Endothelial cell of umbilical vein (primary cell): ENCODE data around the gene DPM2. TPM values are rescaled to one million over a fixed set of nuclear protein-coding genes. Genes with fewer than 3 reads are reported as not detected.
A peak's percentile ranks its signal among the peaks of the same experiment; 100 is the strongest.

Experiments
- BruUV-seq: library from RNA; stranded (reverse); fragments of 400-500 nt; replicated peaks from 2 replicates; lab custom pipeline; 2021; lab: Mats Ljungman, UMichigan
- CTCF ChIA-PET: fragments of 300-600, 350-600 bp; sonication (Branson Sonifier 250); formaldehyde crosslinking; loops from one replicate; lab custom pipeline; 2021; ENCODE audit warnings: antibody characterized with exemption, inconsistent platforms; lab: Charles Lee
- POLR2A ChIA-PET: fragments of 300-600, 350-600 bp; sonication (Branson Sonifier 250); formaldehyde crosslinking; loops from one replicate; lab custom pipeline; 2021; ENCODE audit warnings: antibody characterized with exemption, inconsistent platforms; lab: Charles Lee
- DNase-seq: peaks from one replicate; pipeline ENCODE4 v3.0.0-alpha.2; 2011; ENCODE audit warnings: low read depth, low spot score
- FAIRE-seq: peaks from 2 replicates; lab custom pipeline; 2011; peaks lifted over from hg19 to GRCh38; lab: Jason Lieb, UNC
- H2AFZ ChIP-seq: 2 replicates; pipeline ENCODE4 v1.6.0; 2012; ENCODE audit warnings: low read depth, low read length, control low read depth, inconsistent platforms
- H3K27ac ChIP-seq: 2 replicates; pipeline ENCODE4 v1.5.1; 2011; ENCODE audit warnings: low read depth, mild to moderate bottlenecking, control low read depth, low read length, moderate library complexity; ENCODE audit not compliant: insufficient read depth
- H3K27me3 ChIP-seq, 2 experiments: 2 replicates each; pipeline versions ENCODE4 v1.6.0 to v1.6.1; 2011; ENCODE audit warnings: low read length in 2 of 2, mixed read lengths in 1 of 2; ENCODE audit not compliant: control insufficient read depth in 2 of 2, insufficient read depth in 2 of 2
- H3K36me3 ChIP-seq, 2 experiments: 2 replicates in 1 of 2; 3 replicates in 1 of 2; pipeline ENCODE4 v1.5.1; 2011; ENCODE audit warnings: low read length in 2 of 2, mild to moderate bottlenecking in 1 of 2, moderate library complexity in 1 of 2; ENCODE audit not compliant: control insufficient read depth in 2 of 2, insufficient read depth in 2 of 2; ENCODE audit errors: extremely low read depth in 1 of 2
- H3K4me1 ChIP-seq: 3 replicates; pipeline ENCODE4 v1.5.1; 2011; ENCODE audit warnings: mild to moderate bottlenecking, low read length; ENCODE audit not compliant: control insufficient read depth, insufficient read depth; ENCODE audit errors: extremely low read depth
- H3K4me2 ChIP-seq: 2 replicates; pipeline ENCODE4 v1.6.1; 2011; ENCODE audit warnings: low read length, control low read depth, mixed read lengths; ENCODE audit not compliant: insufficient read depth
- H3K4me3 ChIP-seq, 3 experiments: fragments of 200-600 bp in 1 of 3; sonication (generic), shearing (Covaris generic) in 1 of 3; replicated peaks in 1 of 3; 2 replicates each; pipeline ENCODE4 v1.5.1; 2011 to 2016; ENCODE audit warnings: control low read depth in 3 of 3, low read length in 3 of 3, mild to moderate bottlenecking in 2 of 3, inconsistent platforms in 1 of 3, low read depth in 1 of 3, moderate library complexity in 1 of 3; ENCODE audit not compliant: insufficient read depth in 1 of 3
- H3K79me2 ChIP-seq: 2 replicates; pipeline ENCODE4 v1.6.0; 2012; ENCODE audit warnings: low read length, inconsistent platforms; ENCODE audit not compliant: control insufficient read depth, insufficient read depth
- H3K9ac ChIP-seq: replicated peaks from 2 replicates; pipeline ENCODE3; 2011; ENCODE audit warnings: low read length, control low read depth; ENCODE audit not compliant: insufficient read depth; ENCODE audit errors: extremely low read depth
- H3K9me1 ChIP-seq: replicated peaks from 3 replicates; pipeline ENCODE4 v1.6.0; 2011; ENCODE audit warnings: mild to moderate bottlenecking, low read length; ENCODE audit not compliant: control insufficient read depth, insufficient read depth; ENCODE audit errors: extremely low read depth
- H3K9me3 ChIP-seq: replicated peaks from 2 replicates; pipeline ENCODE4 v1.5.1; 2012; ENCODE audit warnings: low read length, inconsistent platforms; ENCODE audit not compliant: control insufficient read depth, insufficient read depth
- H4K20me1 ChIP-seq: replicated peaks from 2 replicates; pipeline ENCODE3; 2011; ENCODE audit warnings: mild to moderate bottlenecking, low read length; ENCODE audit not compliant: control insufficient read depth, insufficient read depth; ENCODE audit errors: extremely low read depth
- EZH2 ChIP-seq: IDR thresholded peaks from 2 replicates; pipeline ENCODE4 v1.6.1; 2012; ENCODE audit warnings: borderline replicate concordance, low read depth, mild to moderate bottlenecking, moderate library complexity, low read length, inconsistent platforms; ENCODE audit not compliant: severe bottlenecking
- FOS ChIP-seq: IDR thresholded peaks from 2 replicates; pipeline ENCODE4 v1.6.1; 2011; ENCODE audit warnings: mild to moderate bottlenecking, low read length, moderate library complexity, borderline replicate concordance; ENCODE audit not compliant: insufficient read depth
- GATA2 ChIP-seq: IDR thresholded peaks from 2 replicates; pipeline ENCODE4 v1.7.0; 2011; ENCODE audit warnings: low read depth, mild to moderate bottlenecking, moderate library complexity, mixed read lengths, low read length; ENCODE audit not compliant: insufficient read length, insufficient read depth
- JUN ChIP-seq: IDR thresholded peaks from 2 replicates; pipeline ENCODE4 v1.6.1; 2011; ENCODE audit warnings: borderline replicate concordance, low read depth; ENCODE audit not compliant: insufficient read length, insufficient read depth
- MYC ChIP-seq: IDR thresholded peaks from one replicate; pipeline ENCODE4 v1.6.1; 2011; ENCODE audit warnings: mild to moderate bottlenecking, low read depth, low read length
- POLR2A ChIP-seq: IDR thresholded peaks from 2 replicates; pipeline ENCODE4 v1.6.1; 2012; ENCODE audit warnings: low read depth, mild to moderate bottlenecking, control low read depth, low read length
- POLR2AphosphoS5 ChIP-seq: IDR thresholded peaks from 2 replicates; pipeline ENCODE4 v1.6.1; 2012; ENCODE audit warnings: low read depth, mild to moderate bottlenecking, control low read depth, low read length, moderate library complexity; ENCODE audit not compliant: insufficient read depth
- dilution Hi-C: fragments of 300-500 bp; cut with MboI; formaldehyde crosslinking; loops from one replicate; pipeline ENCODE4 v1.15.0; 2019; ENCODE audit warnings: low sequenced_read_pairs; ENCODE audit not compliant: extremely low pct_ligation_motif_present
- intact Hi-C: fragments of 100-400 bp; cut with micrococcal nuclease; formaldehyde crosslinking; loops from one replicate; pipeline ENCODE4 v1.10.0; 2022
- polyA plus RNA-seq, 4 experiments: library from polyadenylated mRNA; depleted of rRNA in 3 of 4; stranded (reverse) in 3 of 4; unstranded in 1 of 4; fragments of >200 nt; gene quantifications; 2 replicates each; pipeline versions ENCODE4 v1.2.1 to v1.2.3, GENCODE V29; 2011 to 2012; ENCODE audit warnings: missing spikeins in 1 of 4
- total RNA-seq: library from RNA; stranded (reverse); gene quantifications from 2 replicates; pipeline ENCODE4 v1.2.3, GENCODE V29; 2021
- TF ChIP-seq, protein P1 (sequence below), 2 donors: IDR thresholded peaks; 1 replicate in 1 of 2; 2 replicates in 1 of 2; pipeline ENCODE4 v1.5.1; 2011; ENCODE audit warnings: low read length in 2 of 2, mild to moderate bottlenecking in 2 of 2, moderate library complexity in 2 of 2, control low read depth in 1 of 2, inconsistent platforms in 1 of 2, low read depth in 1 of 2; ENCODE audit not compliant: insufficient read depth in 1 of 2; ENCODE audit errors: extremely low read depth in 1 of 2
- TF ChIP-seq, protein P2 (sequence below): IDR thresholded peaks from 2 replicates; pipeline ENCODE4 v1.6.1; 2011; ENCODE audit not compliant: insufficient read depth, insufficient read length

Gene DPM2
- total and polyA plus RNA-seq, 2 donors (not counting 3 experiments of a cell fraction or from before 2014, with no cell fraction given) = 47.9 to 63.9 TPM

DNA sequence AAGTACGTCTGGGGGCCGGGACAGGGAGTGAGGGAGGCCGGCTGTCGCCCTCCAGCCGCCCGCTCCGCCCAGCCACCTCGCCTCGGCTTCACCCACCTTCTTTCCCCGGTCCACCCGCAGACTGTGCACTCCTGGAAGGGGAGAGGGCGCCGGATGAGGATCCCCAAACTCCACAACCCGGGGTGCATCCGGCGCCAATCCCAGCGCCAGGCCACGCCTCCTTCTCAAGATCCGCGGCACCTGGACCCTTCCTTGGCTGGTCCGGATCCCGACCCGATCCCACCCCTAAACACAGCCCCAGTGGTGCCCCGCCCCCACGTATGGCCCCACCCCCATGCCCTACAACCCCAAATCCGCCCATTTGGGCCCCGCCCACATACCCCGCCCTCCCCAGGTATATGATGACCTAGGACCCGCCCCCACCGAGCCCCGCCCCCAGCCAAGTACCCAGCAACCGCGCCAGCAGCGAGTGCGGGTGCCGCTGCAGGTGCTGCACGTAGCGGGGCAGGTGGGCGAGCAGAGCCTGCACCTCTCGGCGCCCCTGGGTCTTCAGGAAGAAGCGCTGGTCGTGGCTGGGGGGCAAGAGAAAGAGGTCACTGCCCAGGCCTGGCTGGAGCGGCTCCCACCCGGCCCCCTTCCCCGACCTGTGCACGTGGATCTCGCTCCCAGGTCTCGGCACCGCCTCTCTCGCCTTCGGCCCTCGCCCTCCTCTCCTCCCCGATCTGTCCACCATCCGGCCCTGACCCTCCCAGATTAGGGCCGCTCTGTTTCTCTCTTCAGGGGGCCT, 10.3 kb downstream of the DPM2 start:
- ChIA-PET POLR2A (no interaction called here), CTCF (interaction anchor here (0.6 to 1.2 kb wide), 2 partner anchors 16 to 39 kb away, joined by 3 read pairs; no protein-coding TSS in a partner anchor)
- H3K36me3 ChIP-seq = no peaks in the 10 kb centered on the region
- no peak for TF ChIP-seq POLR2AphosphoS5
- TF ChIP-seq MYC = no peak
- no peak for TF ChIP-seq POLR2A
- TF ChIP-seq EZH2 = peak; percentile 64
- peaks cover 3 to 6% of the 10 kb centered on the region in 2 experiments for H3K27me3 ChIP-seq
- intact Hi-C loops = no loop called here
- BruUV-seq = no TSS peak
- no peak overlapping the region for H3K4me3 ChIP-seq
- dilution Hi-C loops = no loop called here
- peaks cover 17% of the 10 kb centered on the region for H3K4me1 ChIP-seq
- H3K27ac ChIP-seq = no peak overlapping the region
- no peaks in the 10 kb centered on the region for H3K9me1 ChIP-seq
- no peak for DNase-seq
- no peaks in the 10 kb centered on the region for H3K9me3 ChIP-seq
- H3K9ac ChIP-seq = no peak overlapping the region
- H3K79me2 ChIP-seq = no peaks in the 10 kb centered on the region
- no peak for FAIRE-seq
- H2AFZ ChIP-seq = peak overlapping the region; percentile 52
- peak overlapping the region; percentile 10 for H3K4me2 ChIP-seq
- H4K20me1 ChIP-seq = no peaks in the 10 kb centered on the region

DNA sequence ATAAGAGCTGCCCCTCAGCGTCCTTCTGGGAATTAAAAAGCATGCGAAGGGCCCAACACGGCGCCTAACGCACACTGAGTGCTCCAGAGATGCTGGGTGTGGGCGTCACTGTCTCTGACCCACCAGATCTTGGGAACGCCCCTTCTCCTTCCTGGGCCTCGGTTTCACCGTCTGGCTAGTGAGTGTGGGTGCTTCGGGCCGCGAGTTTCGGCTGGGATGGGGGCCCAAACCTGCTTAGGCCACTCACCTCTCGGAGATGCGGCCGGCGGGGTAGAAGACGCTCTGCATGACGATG, 10.8 kb downstream of the DPM2 start:
- CTCF ChIA-PET = interaction anchor here (0.9 to 1.2 kb wide), 2 partner anchors 14 to 17 kb away, joined by 3 read pairs; no protein-coding TSS in a partner anchor
- Histone ChIP-seq H4K20me1 (no peaks in the 10 kb centered on the region), H3K4me1 (peaks cover 18% of the 10 kb centered on the region), H3K36me3 (no peaks in the 10 kb centered on the region), H3K79me2 (no peaks in the 10 kb centered on the region), H3K27ac (no peak overlapping the region), H3K27me3 (peaks cover 3 to 6% of the 10 kb centered on the region in 2 experiments), H3K9me1 (no peaks in the 10 kb centered on the region), H3K4me2 (peak overlapping the region; percentile 10), H3K9me3 (no peaks in the 10 kb centered on the region), H2AFZ (peak overlapping the region; percentile 52), H3K9ac (no peak overlapping the region), H3K4me3 (no peak overlapping the region)
- intact Hi-C loops (no loop called here), dilution Hi-C loops (no loop called here)
- no TSS peak for BruUV-seq
- no peak for DNase-seq
- no peak for FAIRE-seq
- TF ChIP-seq, protein P1, sequence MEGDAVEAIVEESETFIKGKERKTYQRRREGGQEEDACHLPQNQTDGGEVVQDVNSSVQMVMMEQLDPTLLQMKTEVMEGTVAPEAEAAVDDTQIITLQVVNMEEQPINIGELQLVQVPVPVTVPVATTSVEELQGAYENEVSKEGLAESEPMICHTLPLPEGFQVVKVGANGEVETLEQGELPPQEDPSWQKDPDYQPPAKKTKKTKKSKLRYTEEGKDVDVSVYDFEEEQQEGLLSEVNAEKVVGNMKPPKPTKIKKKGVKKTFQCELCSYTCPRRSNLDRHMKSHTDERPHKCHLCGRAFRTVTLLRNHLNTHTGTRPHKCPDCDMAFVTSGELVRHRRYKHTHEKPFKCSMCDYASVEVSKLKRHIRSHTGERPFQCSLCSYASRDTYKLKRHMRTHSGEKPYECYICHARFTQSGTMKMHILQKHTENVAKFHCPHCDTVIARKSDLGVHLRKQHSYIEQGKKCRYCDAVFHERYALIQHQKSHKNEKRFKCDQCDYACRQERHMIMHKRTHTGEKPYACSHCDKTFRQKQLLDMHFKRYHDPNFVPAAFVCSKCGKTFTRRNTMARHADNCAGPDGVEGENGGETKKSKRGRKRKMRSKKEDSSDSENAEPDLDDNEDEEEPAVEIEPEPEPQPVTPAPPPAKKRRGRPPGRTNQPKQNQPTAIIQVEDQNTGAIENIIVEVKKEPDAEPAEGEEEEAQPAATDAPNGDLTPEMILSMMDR (IDR thresholded peaks at IDR 0.05; ENCODE audit: extremely low read depth in 1 of 2, insufficient read depth in 1 of 2, low read depth in 1 of 2, low read length in 2 of 2) = no peak
- no peak for TF ChIP-seq GATA2
- no peak for TF ChIP-seq FOS
- TF ChIP-seq, protein P2, sequence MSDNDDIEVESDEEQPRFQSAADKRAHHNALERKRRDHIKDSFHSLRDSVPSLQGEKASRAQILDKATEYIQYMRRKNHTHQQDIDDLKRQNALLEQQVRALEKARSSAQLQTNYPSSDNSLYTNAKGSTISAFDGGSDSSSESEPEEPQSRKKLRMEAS = no peak
- no peak for TF ChIP-seq POLR2A
- TF ChIP-seq MYC = no peak
- TF ChIP-seq POLR2AphosphoS5 = no peak
- no peak for TF ChIP-seq EZH2
- no peak for TF ChIP-seq JUN
- POLR2A ChIA-PET = no interaction called here
